HFFc6 (cell line): ENCODE results near the gene STX1A. TPM values are rescaled to one million over a fixed set of nuclear protein-coding genes. Genes with fewer than 3 reads are reported as not detected.

Experiments
- DNase-seq: peaks from one replicate; pipeline ENCODE4 v3.0.0-alpha.2; 2018
- H3K27ac Mint-ChIP-seq: 2 replicates; pipeline ENCODE4 v1.8.0; 2020; ENCODE audit warnings: mild to moderate bottlenecking, mixed read lengths
- H3K27me3 Mint-ChIP-seq: 2 replicates; pipeline ENCODE4 v1.8.0; 2021; ENCODE audit warnings: mild to moderate bottlenecking, moderate library complexity, mixed read lengths; ENCODE audit not compliant: insufficient read depth
- H3K36me3 Mint-ChIP-seq: 2 replicates; pipeline ENCODE4 v1.8.0; 2021; ENCODE audit warnings: low read depth, mixed read lengths
- H3K4me1 Mint-ChIP-seq: 2 replicates; pipeline ENCODE4 v1.8.0; 2020; ENCODE audit warnings: low read depth, mixed read lengths
- H3K4me3 Mint-ChIP-seq: 2 replicates; pipeline ENCODE4 v1.8.0; 2020; ENCODE audit warnings: mild to moderate bottlenecking, moderate library complexity, mixed read lengths
- H3K9me3 Mint-ChIP-seq: 2 replicates; pipeline ENCODE4 v1.8.0; 2020; ENCODE audit warnings: mild to moderate bottlenecking, mixed read lengths
- CTCF ChIP-seq: fragments of 200-600 bp; sonication (generic); IDR thresholded peaks from 2 replicates; pipeline ENCODE4 v1.5.0; 2021; ENCODE audit warnings: antibody characterized with exemption, mild to moderate bottlenecking
- total RNA-seq, 6 experiments: library from RNA; stranded (reverse); fragmentation: NEBNext Ultra II Directional; extraction: Animal tissue kit (Norgen Biotek cat#: 25700); gene quantifications; 2 replicates in 1 of 6; 3 replicates in 5 of 6; pipeline ENCODE4 v1.2.3, GENCODE V29; 2021

STX1A gene
- total RNA-seq, 6 experiments from 2014 or later, result 9.6 to 14.7 (median 12.2) TPM

GRCh38 chr7:73742338-73742752 lies 22.9 kb upstream of the STX1A start:
- H3K27me3 Mint-ChIP-seq, result peaks cover 4% of the 10 kb centered on the region
- H3K36me3 Mint-ChIP-seq, result no peaks in the 10 kb centered on the region
- peaks cover 5% of the 10 kb centered on the region; the same call in 1 of the 2 replicates for H3K4me1 Mint-ChIP-seq
- DNase-seq, result no peak
- no peak overlapping the region for H3K27ac Mint-ChIP-seq
- H3K4me3 Mint-ChIP-seq, result no peak overlapping the region
- no peak for TF ChIP-seq CTCF
- H3K9me3 Mint-ChIP-seq, result no peaks in the 10 kb centered on the region

GRCh38 chr7:73741600-73741999 lies 22.1 kb upstream of the STX1A start:
- H3K9me3 Mint-ChIP-seq, result no peaks in the 10 kb centered on the region
- H3K4me1 Mint-ChIP-seq, result peaks cover 5% of the 10 kb centered on the region; the same call in 1 of the 2 replicates
- no peak overlapping the region for H3K27ac Mint-ChIP-seq
- no peak for TF ChIP-seq CTCF
- no peak for DNase-seq
- no peak overlapping the region for H3K4me3 Mint-ChIP-seq
- H3K36me3 Mint-ChIP-seq, result peaks cover under 1% of the 10 kb centered on the region; the same call in 1 of the 2 replicates
- H3K27me3 Mint-ChIP-seq, result peaks cover 4% of the 10 kb centered on the region

- no peak for TF ChIP-seq CTCF
- DNase-seq, result no peak
- no peaks in the 10 kb centered on the region for H3K9me3 Mint-ChIP-seq
- peaks cover 3% of the 10 kb centered on the region for H3K27me3 Mint-ChIP-seq
- no peak overlapping the region for H3K4me3 Mint-ChIP-seq
- peaks cover 4% of the 10 kb centered on the region; the same call in 1 of the 2 replicates for H3K36me3 Mint-ChIP-seq
- no peak overlapping the region for H3K27ac Mint-ChIP-seq
- peaks cover 5% of the 10 kb centered on the region; the same call in 1 of the 2 replicates for H3K4me1 Mint-ChIP-seq
Measured at GRCh38 chr7:73740771-73741170, 21.3 kb upstream of the STX1A start.

- TF ChIP-seq CTCF, result no peak
- DNase-seq, result no peak
- Mint-ChIP-seq H3K27ac (no peak overlapping the region), H3K4me3 (no peak overlapping the region), H3K9me3 (no peaks in the 10 kb centered on the region), H3K27me3 (peaks cover 3% of the 10 kb centered on the region), H3K36me3 (peaks cover 4% of the 10 kb centered on the region; the same call in 1 of the 2 replicates), H3K4me1 (peaks cover 5% of the 10 kb centered on the region; the same call in 1 of the 2 replicates)
Measured at GRCh38 chr7:73740212-73740611, 20.7 kb upstream of the STX1A start.

GRCh38 chr7:73739387-73739767 lies 19.9 kb upstream of the STX1A start:
- TF ChIP-seq CTCF, result no peak
- H3K4me3 Mint-ChIP-seq, result peak overlapping the region; percentile 90
- peak overlapping the region; percentile 82 for H3K27ac Mint-ChIP-seq
- H3K27me3 Mint-ChIP-seq, result peaks cover 5% of the 10 kb centered on the region
- H3K4me1 Mint-ChIP-seq, result peaks cover 12% of the 10 kb centered on the region; the same call in 1 of the 2 replicates
- DNase-seq, result no peak
- H3K36me3 Mint-ChIP-seq, result peaks cover 4% of the 10 kb centered on the region; the same call in 1 of the 2 replicates
- peaks cover 4% of the 10 kb centered on the region; the same call in 1 of the 2 replicates for H3K9me3 Mint-ChIP-seq
